SK-N-SH treated with all-trans-retinoic acid at 6 μM for 48 hours (cell line): ENCODE data around the gene HSF4.

Experiments
- PPARA ChIP-seq: fragments of 250-450 bp; sonication (Bioruptor Pico); IDR thresholded peaks from 2 replicates; pipeline ENCODE4 v1.5.0; 2020; ENCODE audit warnings: mild to moderate bottlenecking, borderline replicate concordance
- ZNF565 ChIP-seq: fragments of 450-650 bp; formaldehyde crosslinking; conservative IDR thresholded peaks from 2 replicates; pipeline ENCODE4 v1.5.0; 2020; ENCODE audit warnings: low read depth, mild to moderate bottlenecking, moderate library complexity

DNA sequence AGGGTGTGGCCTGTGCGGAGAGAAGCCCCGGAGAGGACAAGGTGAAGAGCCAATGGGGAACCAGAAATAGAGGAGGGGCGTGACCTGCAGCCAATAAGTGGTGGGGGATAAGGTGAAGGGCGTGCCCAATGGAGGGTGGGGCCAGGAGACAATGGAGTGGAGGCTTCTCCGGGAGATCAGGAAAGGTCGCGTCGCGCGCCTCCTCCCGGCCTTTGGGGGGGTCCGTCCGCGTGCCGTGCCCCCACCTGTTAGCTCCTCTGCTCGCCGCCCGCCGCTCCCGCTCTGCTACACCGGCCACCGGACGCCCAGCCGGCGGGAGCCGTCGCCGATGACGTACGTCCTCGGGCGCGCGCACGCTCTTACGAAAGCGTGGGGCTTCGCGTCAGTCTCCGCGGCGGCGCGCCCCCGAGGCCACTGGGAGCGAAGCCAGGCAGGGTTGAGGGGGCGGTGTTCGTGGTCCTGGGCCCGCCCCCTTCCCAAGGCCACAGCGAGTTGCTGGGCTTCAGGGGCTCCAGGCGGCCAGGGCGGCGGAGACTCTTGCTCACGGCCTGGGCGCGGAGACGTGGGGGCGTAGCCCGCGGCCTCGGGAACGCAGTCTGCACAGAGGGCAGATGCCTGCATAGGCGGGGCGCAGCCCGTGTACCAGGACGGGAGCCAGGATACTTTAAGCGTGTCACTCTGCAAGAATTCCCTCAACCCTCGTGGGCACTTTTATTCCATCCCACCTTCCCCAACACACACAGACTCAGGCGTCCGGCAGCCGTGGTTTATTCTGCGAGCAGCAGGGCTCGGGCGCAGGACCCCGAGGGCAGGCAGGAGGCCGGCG is 19.3 kb downstream of the HSF4 start, which contains the start of gene MATCAP1:
- TF ChIP-seq PPARA (no peak), ZNF565 (no peak)
